Endodermal cell (in vitro differentiated cells): ENCODE measurements around the gene HYAL1. TPM values are rescaled to one million over a fixed set of nuclear protein-coding genes. Genes with fewer than 3 reads are reported as not detected.

ENCODE experiments used
- DNase-seq: peaks from one replicate; pipeline ENCODE4 v3.0.0-alpha.2; 2017
- H3K27ac ChIP-seq: 2 replicates; pipeline ENCODE4 v1.5.1; 2013; ENCODE audit warnings: mild to moderate bottlenecking, low read depth, low read length, moderate library complexity
- H3K27me3 ChIP-seq: 2 replicates; pipeline ENCODE4 v1.6.1; 2013; ENCODE audit warnings: mild to moderate bottlenecking, low read length, moderate library complexity; ENCODE audit not compliant: insufficient read depth, control insufficient read depth, poor library complexity, severe bottlenecking
- H3K36me3 ChIP-seq: 2 replicates; pipeline ENCODE4 v1.7.0; 2013; ENCODE audit warnings: mild to moderate bottlenecking, low read length, moderate library complexity; ENCODE audit not compliant: control insufficient read depth, insufficient read depth
- H3K4me1 ChIP-seq: one replicate; pipeline ENCODE4 v1.7.0; 2013; ENCODE audit warnings: low read length; ENCODE audit not compliant: control insufficient read depth, insufficient read depth
- H3K4me3 ChIP-seq: 2 replicates; pipeline ENCODE4 v1.5.1; 2013; ENCODE audit warnings: mild to moderate bottlenecking, low read length, moderate library complexity
- H3K9ac ChIP-seq: 2 replicates; pipeline ENCODE4 v1.6.1; 2013; ENCODE audit warnings: mild to moderate bottlenecking, low read length, moderate library complexity; ENCODE audit not compliant: poor library complexity, severe bottlenecking; ENCODE audit errors: extremely low read depth
- H3K9me3 ChIP-seq: 2 replicates; pipeline ENCODE4 v1.6.1; 2013; ENCODE audit warnings: mild to moderate bottlenecking, low read length, moderate library complexity; ENCODE audit not compliant: control insufficient read depth
- H3K27ac Mint-ChIP-seq: 2 replicates; pipeline ENCODE4 v1.8.0; 2020; ENCODE audit warnings: mixed read lengths
- H3K27me3 Mint-ChIP-seq: 2 replicates; pipeline ENCODE4 v1.8.0; 2021; ENCODE audit warnings: mild to moderate bottlenecking, mixed read lengths; ENCODE audit not compliant: insufficient read depth
- H3K36me3 Mint-ChIP-seq: 2 replicates; pipeline ENCODE4 v1.8.0; 2020; ENCODE audit warnings: low read depth, mixed read lengths
- H3K4me1 Mint-ChIP-seq: 2 replicates; pipeline ENCODE4 v1.8.0; 2020; ENCODE audit warnings: mixed read lengths
- H3K4me3 Mint-ChIP-seq: 2 replicates; pipeline ENCODE4 v1.8.0; 2020; ENCODE audit warnings: mild to moderate bottlenecking, moderate library complexity, mixed read lengths
- H3K9me3 Mint-ChIP-seq: 2 replicates; pipeline ENCODE4 v1.8.0; 2020; ENCODE audit warnings: mild to moderate bottlenecking, mixed read lengths
- WGBS, 2 experiments: methylation state at CpG; one replicate each; pipeline versions ENCODE4 v1.1.5 to v1.1.7; 2013; ENCODE audit warnings: missing lambda C conversion rate in 2 of 2, mixed read lengths in 1 of 2; ENCODE audit not compliant: insufficient coverage in 1 of 2, insufficient read length in 1 of 2; 5-methylcytosine and 5-hydroxymethylcytosine counted together
- total RNA-seq, 2 donors: library from RNA; stranded (reverse); fragmentation: NEBNext Ultra II Directional in 1 of 2; extraction: Animal tissue kit (Norgen Biotek cat#: 25700) in 1 of 2; gene quantifications; 2 replicates in 1 of 2; 3 replicates in 1 of 2; pipeline ENCODE4 v1.2.1, GENCODE V29; 2021
- TF ChIP-seq, protein P1 (sequence below): fragments of 200-600 bp; sonication (generic); conservative IDR thresholded peaks from 2 replicates; pipeline ENCODE4 v1.5.0; 2021; ENCODE audit warnings: antibody characterized with exemption, mild to moderate bottlenecking

HYAL1 gene
- total RNA-seq, 2 donors from 2014 or later = 0.92 to 1.8 TPM

DNA sequence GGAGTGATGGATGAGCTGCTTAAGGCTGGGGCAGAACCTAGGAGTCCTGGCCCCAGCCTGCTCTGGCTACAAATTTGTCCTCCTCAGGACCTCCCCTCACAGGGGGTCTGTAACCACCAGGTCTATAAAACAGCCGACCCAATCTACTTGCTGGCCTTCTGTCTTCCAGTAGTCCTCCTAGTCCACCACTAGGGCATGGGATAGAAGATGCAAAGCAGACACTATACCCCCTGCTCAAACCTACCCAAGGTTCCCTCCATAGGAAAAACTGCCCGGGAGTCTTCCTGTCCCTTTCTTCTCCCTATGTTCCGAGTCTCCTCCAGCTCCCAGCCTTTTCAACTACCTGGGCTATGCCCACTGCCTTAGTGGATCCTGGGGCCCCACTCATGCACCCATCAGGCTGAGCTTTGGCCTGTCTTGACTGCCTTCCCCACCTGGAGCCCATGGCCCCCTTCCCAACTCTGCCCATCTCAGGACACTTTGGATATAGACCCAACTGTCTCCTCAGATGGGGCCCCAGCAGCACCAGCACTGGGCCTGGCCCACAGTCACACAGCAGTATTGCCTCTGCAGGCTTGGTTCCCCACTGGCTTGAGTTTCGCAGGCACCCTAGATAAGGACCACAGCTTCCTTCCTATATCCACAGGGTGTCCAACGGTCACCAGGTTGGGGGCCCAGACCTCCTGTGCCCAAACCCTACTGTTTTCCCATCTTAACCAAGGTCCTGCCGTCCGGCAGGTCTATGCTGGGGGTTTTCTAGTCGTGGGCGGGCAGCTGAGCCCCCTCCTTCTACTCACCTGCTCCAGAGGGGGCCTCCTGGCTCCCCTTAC, 5.3 kb downstream of the HYAL1 start:
- Histone ChIP-seq H3K36me3 (no peaks in the 10 kb centered on the region), H3K27me3 (no peaks in the 10 kb centered on the region), H3K9me3 (no peaks in the 10 kb centered on the region), H3K27ac (no peak overlapping the region), H3K4me3 (peak overlapping the region; percentile 94), H3K4me1 (peaks cover 3% of the 10 kb centered on the region), H3K9ac (peak overlapping the region; percentile 62)
- DNase-seq = peak; percentile 54
- 72 to 80% methylated on average over 7 to 9 of the region's 9 CpGs for WGBS, 2 experiments
- TF ChIP-seq, protein P1, sequence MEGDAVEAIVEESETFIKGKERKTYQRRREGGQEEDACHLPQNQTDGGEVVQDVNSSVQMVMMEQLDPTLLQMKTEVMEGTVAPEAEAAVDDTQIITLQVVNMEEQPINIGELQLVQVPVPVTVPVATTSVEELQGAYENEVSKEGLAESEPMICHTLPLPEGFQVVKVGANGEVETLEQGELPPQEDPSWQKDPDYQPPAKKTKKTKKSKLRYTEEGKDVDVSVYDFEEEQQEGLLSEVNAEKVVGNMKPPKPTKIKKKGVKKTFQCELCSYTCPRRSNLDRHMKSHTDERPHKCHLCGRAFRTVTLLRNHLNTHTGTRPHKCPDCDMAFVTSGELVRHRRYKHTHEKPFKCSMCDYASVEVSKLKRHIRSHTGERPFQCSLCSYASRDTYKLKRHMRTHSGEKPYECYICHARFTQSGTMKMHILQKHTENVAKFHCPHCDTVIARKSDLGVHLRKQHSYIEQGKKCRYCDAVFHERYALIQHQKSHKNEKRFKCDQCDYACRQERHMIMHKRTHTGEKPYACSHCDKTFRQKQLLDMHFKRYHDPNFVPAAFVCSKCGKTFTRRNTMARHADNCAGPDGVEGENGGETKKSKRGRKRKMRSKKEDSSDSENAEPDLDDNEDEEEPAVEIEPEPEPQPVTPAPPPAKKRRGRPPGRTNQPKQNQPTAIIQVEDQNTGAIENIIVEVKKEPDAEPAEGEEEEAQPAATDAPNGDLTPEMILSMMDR = peak; percentile 60
- H3K9me3 Mint-ChIP-seq = no peaks in the 10 kb centered on the region
- H3K27ac Mint-ChIP-seq = peak overlapping the region; percentile 17
- H3K4me1 Mint-ChIP-seq = peaks cover 16% of the 10 kb centered on the region
- H3K27me3 Mint-ChIP-seq = no peaks in the 10 kb centered on the region
- H3K4me3 Mint-ChIP-seq = peak overlapping the region; percentile 82
- peaks cover 2% of the 10 kb centered on the region for H3K36me3 Mint-ChIP-seq

DNA sequence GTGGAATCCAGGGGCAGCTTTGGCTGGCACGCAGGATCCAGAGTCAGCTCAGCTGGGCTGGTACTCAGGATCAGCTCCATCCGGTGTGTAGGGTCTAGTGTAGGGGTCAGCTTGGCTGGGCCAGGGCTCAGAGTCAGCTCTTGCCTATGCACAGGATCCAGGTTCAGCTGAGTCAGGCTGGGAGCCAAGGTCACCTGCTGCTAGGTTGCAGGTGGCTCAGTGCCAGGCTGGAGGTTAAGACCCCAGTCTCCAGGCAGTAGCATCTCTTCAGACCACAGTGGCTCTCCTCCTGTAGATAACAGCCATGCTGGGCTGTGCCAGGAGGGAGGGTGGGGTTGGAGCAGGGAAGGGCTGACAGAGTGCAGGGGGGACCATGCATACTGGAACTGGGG, 6.0 kb downstream of the HYAL1 start:
- Mint-ChIP-seq H3K4me3 (no peak overlapping the region), H3K4me1 (peaks cover 17% of the 10 kb centered on the region), H3K36me3 (peaks cover 2% of the 10 kb centered on the region), H3K27me3 (no peaks in the 10 kb centered on the region), H3K27ac (no peak overlapping the region), H3K9me3 (no peaks in the 10 kb centered on the region)
- peak; percentile 39 for DNase-seq
- Histone ChIP-seq H3K4me3 (no peak overlapping the region), H3K27ac (no peak overlapping the region), H3K9me3 (no peaks in the 10 kb centered on the region), H3K36me3 (no peaks in the 10 kb centered on the region), H3K4me1 (peaks cover 3% of the 10 kb centered on the region), H3K9ac (no peak overlapping the region), H3K27me3 (no peaks in the 10 kb centered on the region)
- WGBS, 2 experiments = 95 to 100% methylated on average over 1 to 2 of the region's 2 CpGs
- TF ChIP-seq, protein P1 = no peak

DNA sequence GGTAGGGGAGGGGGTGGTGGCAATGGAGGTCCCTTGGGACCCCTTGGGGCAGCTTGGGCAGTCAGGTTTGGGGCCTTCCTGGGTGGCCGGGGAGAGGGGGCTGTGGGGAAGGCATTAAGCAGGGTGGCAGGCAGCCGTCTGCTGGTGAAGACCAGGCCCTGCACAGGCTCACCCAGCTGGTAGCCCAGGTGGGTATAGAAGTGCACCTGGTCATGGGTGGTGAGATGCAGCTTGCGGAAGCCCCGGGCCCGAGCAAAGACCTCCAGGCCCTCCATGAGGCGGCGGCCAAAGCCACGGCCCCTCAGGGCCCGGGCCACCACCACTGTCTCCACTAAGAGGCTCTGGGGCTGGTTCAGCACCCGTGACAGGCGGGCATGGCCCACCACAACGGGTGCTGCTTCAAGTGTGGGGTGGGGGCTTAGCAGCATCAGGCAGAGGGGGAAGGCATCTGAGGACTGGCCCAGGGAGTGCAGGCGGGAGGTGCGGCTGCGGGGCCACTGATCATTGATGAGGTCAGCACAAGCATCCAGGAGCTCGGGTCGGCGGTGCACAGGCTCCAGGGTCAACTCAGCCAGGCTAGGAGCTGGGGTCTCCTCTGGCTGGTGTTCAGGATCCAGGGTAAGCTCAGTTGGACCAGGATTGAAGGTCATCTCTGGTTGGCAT, 6.5 kb downstream of the HYAL1 start:
- Mint-ChIP-seq H3K4me3 (no peak overlapping the region), H3K27ac (no peak overlapping the region), H3K9me3 (no peaks in the 10 kb centered on the region), H3K27me3 (no peaks in the 10 kb centered on the region), H3K4me1 (peaks cover 17% of the 10 kb centered on the region), H3K36me3 (peaks cover 2% of the 10 kb centered on the region)
- Histone ChIP-seq H3K4me1 (peaks cover 3% of the 10 kb centered on the region), H3K27ac (no peak overlapping the region), H3K9me3 (no peaks in the 10 kb centered on the region), H3K36me3 (no peaks in the 10 kb centered on the region), H3K27me3 (no peaks in the 10 kb centered on the region), H3K4me3 (no peak overlapping the region), H3K9ac (no peak overlapping the region)
- TF ChIP-seq, protein P1 = no peak
- DNase-seq = peak; percentile 35
- 94 to 95% methylated on average over 14 to 18 of the region's 18 CpGs for WGBS, 2 experiments
